CMK (cell line): ENCODE measurements around the gene VTN.

ENCODE experiments used
- DNase-seq: peaks from one replicate; pipeline ENCODE4 v3.0.0-alpha.2; 2010; ENCODE audit warnings: low read depth

VTN gene

DNA sequence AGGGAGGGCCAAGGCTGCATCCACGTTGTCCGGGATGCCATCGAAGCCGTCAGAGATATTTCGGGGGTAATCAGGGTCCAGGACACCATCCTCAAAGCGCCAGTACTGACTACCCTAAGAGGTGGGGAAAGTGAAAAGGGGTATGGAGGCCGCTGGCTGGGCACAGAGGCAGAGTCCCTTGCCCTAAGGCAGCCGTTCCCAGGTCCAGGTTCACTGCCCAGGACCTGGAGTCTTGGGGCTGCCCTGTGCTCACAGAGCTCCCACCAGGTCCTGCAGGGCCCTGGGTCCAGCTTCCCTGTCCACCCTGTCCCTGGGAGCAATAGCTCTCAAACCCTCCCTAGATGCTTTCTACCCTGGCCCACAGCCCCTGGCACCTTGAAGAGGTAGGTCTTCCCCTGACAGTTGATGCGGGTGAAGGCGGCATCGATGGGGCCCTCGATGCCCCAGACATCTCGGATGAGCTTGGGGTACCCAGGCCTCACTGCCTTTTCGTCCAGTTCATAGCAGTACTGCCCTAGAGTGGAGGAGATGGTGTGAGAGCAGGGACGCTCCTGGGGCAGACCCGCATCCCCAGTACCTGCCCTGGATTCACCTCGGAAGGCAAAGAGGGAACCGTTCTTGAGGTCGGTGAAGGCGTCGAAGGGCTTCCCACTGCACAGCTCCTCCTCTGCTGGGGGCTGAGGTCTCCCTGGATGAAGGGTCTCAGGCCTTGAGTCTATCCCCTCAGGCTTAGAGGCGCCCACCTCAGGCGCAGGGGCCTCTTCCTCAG, 1.0 kb downstream of the VTN start:
- no peak for DNase-seq

GRCh38 chr17:28368306-28368831, 1.7 kb downstream of the VTN start:
- DNase-seq: no peak

DNA sequence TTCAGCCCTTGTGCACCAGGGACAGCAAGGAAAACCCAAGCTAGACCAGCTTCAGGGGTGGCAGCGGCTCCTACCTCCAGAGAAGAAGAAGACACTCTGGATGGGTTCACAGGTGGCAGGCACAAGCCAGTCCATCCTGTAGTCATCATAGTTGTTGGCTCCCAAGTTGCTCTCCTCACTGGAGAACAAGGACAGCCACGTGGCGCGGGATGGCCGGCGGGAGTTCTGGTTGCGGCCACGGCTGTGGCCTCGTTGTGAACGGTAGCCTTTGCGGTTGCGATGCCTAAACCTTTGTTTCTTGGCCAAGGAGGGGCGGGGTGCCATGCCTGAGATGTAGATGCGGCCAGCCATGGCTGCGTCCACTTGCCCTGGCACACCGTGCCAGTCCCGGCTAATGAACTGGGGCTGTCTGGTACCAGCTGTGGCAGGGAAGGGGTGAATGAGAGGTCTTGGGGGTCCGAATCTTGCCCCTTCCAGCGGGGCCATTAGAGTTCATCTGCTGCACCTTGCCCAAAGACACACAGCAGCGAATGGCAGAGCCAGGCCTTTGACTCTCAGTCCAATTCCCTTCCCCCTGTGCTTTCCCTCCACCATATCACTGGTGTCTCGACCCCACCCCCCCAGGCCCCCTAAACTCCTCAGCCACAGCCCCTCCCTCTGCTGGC, 2.3 kb downstream of the VTN start:
- DNase-seq: no peak

GRCh38 chr17:28366605-28367004, 3.5 kb downstream of the VTN start:
- no peak for DNase-seq

DNA sequence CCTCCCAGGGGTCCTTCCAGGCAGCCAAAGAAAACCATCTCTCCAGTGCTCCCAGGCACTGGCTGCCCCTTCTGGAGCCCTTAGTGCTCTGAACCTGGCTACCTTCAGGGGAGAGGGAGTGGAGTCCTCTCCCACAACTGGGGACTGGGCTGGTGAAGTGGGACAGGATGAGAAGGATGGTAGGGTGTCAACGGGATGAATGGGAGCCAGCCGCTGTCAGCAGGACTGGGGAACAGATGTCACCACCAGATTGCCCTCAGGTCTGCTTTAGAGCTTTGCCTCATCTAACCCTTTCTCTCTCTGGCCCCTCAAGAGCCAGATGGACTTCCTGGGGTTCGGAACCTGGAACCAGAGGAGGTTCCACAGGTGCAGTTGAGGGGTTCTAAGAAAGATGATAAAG, 4.6 kb downstream of the VTN start:
- no peak for DNase-seq

DNA sequence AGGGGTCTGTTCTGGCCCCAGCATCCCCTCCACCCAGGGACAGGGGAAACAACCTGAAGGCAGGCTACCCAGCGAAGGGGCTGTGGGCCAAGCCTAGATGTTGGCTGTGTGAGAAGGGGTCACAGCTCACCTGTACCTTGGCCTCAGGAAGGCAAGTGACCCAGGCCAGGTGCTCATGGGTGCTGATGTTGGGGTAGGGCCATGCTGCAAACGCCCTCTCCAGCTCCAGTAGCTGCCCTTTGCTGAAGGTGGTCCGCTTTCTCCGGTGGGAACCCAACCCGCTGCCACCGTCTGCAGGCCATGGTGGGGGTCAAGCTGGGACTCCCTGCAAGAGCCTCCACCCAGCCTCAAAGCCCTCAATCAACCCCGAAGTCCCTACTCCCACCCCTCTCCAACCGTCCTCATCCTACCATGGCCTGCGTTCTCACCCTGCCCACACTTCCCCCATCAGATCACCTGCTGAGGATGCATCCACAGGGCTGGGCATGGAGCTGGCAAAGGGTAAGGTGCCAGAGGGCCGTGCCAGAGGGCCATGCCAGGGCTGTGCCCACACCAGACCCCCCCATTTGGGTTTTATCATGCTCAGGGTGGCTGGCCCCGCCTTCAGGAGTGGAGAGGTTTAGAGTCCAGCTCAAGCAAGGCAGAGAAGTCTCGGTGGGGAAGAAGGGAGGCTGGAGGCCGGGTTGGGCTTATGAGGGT, 5.3 kb downstream of the VTN start, which contains the start of gene SEBOX:
Gene SEBOX (minus strand): TSS at position 535 of the 699 bp plus-strand sequence. CDS start 48 bp downstream, at position 487.
- no peak for DNase-seq

DNA sequence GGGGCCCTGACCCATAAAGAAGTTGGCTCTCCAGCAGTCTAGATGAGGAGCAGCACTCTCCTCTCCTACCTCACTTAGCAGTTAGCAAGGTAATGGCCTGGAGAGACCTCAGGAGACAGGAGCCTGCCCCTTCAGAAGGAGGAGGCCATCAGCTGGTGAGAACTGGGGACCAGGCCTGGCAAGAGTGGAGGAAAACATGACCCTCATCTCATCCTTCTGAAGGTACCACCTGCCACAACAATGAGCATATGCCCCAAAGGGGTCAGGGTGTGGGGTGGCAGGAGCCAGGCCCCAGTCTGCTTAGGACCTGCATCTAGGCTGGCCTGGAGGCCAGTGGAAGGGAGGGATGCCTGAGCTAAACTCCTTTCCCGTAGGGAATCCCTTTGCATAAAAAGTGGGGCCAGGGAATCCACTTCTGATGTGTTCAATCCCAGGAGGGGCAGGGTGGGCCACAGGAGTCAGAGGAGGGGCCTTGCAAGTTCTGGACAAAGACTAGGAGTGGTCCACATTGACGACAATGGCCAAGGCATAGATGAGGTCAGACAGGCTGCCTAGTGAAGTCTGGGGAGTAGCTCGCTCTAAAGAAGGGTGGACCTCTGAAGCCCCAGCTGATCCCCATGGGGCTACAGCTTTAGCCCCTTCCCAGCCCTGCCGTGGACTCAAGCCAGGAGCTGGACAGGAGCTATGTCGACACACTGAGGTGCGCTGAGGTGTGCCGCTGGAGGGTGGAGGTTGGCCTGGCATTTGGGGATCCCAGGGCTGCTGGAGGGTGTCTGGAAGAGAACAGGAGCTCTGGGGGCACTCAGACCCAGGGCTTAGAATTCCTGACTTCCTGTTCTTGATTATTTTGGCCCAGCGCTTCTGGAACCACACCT, 6.1 kb downstream of the VTN start:
- DNase-seq: no peak

GRCh38 chr17:28363186-28363585, 6.9 kb downstream of the VTN start:
- DNase-seq: no peak

DNA sequence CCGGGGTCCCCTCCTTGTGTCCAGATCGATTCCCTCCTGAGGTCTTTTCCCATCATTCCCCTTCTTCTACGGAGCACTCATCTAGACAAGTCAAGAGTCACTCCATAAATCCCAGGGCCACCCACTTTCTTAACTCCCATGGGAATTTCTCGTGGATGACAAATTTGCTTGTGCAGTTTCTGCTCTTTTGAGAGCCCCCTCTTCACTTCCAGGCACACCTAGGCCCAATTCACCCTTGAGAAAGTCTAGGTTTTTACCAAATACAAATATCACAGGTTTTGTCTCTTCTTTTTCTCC, 12.3 kb downstream of the VTN start:
- no peak for DNase-seq

- peak; percentile 73 for DNase-seq
Measured at GRCh38 chr17:28357061-28357900, 12.8 kb downstream of the VTN start, which contains the start of gene POLDIP2. TSS of gene POLDIP2 (minus strand) at chr17:28357527. CDS start at chr17:28357448, 79 bp downstream.

GRCh38 chr17:28350271-28350670, 19.8 kb downstream of the VTN start:
- DNase-seq: no peak

DNA sequence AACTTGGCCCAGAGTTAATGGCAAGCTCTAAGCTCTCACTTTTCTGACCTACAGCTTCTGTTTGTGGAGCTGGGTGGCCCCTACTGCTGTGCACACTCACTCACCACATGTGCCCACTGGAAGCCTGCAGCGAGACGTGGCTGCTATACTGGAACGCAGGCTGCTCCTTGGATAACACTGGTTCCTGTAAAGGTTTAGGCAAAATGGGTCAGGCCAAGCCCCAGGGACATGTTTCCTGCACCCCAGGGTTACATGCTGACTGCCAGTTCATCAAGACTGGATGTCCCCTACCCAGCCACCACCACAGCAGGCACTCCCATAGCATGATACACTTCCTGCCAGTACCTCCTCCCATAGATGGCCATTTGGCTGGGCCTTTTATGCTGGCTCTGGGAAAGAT, 21.1 kb downstream of the VTN start:
- DNase-seq: no peak

GRCh38 chr17:28347261-28347891, 22.7 kb downstream of the VTN start:
- no peak for DNase-seq

DNA sequence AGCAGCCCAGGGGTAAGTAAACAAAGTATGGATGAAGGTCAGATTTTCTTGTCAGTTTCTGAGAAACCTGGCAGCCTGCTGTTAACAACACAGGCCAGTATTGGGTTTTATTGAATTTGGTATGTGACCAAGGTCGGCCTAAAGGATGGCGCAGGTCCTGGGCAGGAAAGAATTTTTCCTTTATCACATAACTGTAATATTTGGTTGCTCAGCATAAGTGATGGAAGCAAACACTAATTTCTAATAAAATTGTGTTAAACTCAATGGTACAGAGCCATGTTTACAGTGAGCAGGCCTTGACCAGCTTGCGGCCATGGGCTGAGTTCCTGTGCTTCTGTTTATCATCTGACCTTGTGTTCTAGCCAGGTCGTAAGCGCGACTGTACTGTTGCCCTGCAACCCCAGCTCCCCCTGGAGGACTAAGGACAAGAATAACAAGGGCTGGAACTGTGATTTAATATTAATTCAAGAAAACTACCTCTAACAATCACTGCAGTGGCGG, 23.3 kb downstream of the VTN start:
- DNase-seq: no peak

DNA sequence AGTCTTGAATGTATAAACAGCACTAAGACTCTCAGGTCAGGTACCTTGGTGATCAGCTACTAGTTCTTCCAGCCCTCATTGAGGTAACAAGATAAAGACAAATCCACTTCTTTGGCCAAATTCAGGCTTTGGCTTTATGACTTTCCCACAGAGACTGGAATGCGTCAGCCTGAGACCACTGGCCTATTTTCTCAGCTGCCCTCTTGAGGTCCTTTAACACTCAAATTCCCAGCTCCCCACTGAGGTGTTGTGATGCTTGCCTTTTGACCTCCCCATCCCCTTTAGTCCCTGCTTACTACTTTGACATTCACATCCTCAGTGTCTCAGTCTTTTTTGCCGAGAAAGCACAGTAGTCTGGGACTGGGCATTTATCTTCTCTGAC, 23.9 kb downstream of the VTN start:
- no peak for DNase-seq

DNA sequence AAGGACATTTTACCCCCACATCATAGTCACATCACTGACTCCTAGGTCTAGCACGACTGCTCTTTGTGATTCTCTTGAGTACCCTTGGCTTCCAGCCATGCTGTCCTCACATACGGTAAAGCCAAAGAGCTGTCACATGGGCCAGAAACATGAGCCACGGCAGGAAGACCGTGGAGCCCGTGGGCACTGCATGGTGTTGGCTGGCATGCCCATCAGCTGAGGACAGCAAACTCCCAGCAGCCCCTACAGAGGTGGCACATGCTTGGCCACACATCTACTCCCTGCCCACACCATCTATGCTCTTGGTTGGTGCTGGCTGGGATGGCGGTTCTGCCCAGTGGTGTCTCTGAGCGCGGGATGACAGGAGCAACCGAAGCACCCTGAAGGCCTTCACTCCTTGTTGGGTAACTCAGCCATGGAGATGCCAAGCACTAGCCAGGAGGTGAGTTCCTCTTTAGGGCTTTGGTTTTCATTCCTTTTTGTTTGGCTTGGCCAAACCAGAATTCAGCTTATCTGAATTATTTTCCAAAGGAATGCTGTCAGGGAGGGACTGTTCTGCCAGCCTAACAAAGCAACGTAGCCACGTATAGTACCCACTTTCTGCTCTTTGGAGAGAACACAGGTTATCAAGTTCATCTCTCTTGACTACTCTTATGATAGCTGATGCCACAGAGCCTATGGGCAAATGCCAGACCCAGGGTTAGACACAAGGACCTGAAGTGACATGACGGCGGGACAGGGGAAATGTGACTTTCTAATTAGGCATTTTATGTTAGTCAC, 24.5 kb downstream of the VTN start:
- DNase-seq: no peak

- no peak for DNase-seq
Measured at GRCh38 chr17:28344435-28344901, 25.6 kb downstream of the VTN start.

DNA sequence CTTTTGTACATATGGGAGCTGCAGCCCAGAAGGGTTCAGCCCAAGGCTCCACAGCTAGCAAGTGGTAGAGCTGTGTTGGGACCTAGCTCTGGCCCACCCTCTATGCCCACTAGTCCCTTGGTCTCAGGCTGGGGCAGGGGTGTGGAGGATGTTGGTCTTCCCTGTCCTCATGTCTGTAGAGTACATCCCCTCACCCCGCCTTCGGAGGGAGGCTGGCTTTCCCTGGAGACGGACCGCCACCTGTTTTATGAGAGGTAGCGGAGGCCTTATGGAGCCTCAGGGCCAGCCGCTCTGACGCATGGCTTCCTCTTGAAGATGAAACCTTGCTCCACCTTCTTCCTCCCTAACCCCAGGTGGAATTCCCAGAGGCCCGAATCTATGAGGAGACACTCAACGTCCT, 26.1 kb downstream of the VTN start:
- no peak for DNase-seq

GRCh38 chr17:28343491-28343932, 26.6 kb downstream of the VTN start:
- DNase-seq: no peak
